Neural crest cell (in vitro differentiated cells): ENCODE measurements around the gene AKT3. TPM values are rescaled to one million over a fixed set of nuclear protein-coding genes. Genes with fewer than 3 reads are reported as not detected.
A peak's percentile ranks its signal among the peaks of the same experiment; 100 is the strongest.

Experiments
- DNase-seq: peaks from one replicate; pipeline ENCODE4 v3.0.0; 2021; ENCODE audit warnings: low read depth, mixed read lengths, low spot score
- H3K27ac Mint-ChIP-seq: one replicate; pipeline ENCODE4 v1.8.0; 2021; ENCODE audit warnings: mild to moderate bottlenecking, mixed read lengths; ENCODE audit not compliant: unreplicated experiment
- H3K27me3 Mint-ChIP-seq: 2 replicates; pipeline ENCODE4 v1.8.0; 2021; ENCODE audit warnings: low read depth, mild to moderate bottlenecking, mixed read lengths
- H3K36me3 Mint-ChIP-seq: 2 replicates; pipeline ENCODE4 v1.8.0; 2021; ENCODE audit warnings: low read depth, mild to moderate bottlenecking, mixed read lengths
- H3K4me1 Mint-ChIP-seq: 2 replicates; pipeline ENCODE4 v1.8.0; 2021; ENCODE audit warnings: mixed read lengths
- H3K4me3 Mint-ChIP-seq: one replicate; pipeline ENCODE4 v1.8.0; 2021; ENCODE audit warnings: mild to moderate bottlenecking, mixed read lengths
- H3K9me3 Mint-ChIP-seq: 2 replicates; pipeline ENCODE4 v1.8.0; 2021; ENCODE audit warnings: mixed read lengths
- total RNA-seq: library from RNA; stranded (reverse); gene quantifications from 2 replicates; pipeline ENCODE4 v1.2.1, GENCODE V29; 2021
- TF ChIP-seq, protein P1 (sequence below): fragments of 200-600 bp; sonication (generic); conservative IDR thresholded peaks from 2 replicates; pipeline ENCODE4 v1.5.0; 2021; ENCODE audit warnings: antibody characterized with exemption, mild to moderate bottlenecking

The AKT3 gene
- total RNA-seq, 1 donor from 2014 or later = 38.2 TPM

DNA sequence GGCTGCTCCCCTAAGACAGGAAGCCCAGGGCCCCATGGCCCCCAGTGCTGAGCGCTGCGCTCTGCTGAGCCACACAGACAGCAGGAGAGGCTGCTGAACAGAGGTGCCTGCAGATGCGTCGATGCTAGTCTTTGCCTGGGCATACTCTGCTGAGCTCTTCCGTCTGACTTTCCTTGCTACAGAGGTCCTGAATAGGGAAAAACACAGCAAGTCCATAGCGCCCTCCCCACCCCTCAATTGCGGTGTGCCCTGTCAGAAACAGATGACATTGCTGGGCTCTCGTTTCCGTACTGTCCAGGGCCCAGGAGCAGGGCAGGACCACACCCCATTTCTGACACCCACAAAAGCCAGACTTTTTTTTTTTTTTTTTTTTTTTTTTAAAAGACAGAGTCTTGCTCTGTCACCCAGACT lies 341.7 kb downstream of the AKT3 start:
- Mint-ChIP-seq H3K36me3 (peaks cover 15% of the 10 kb centered on the region), H3K4me1 (peaks cover 39% of the 10 kb centered on the region), H3K27me3 (no peaks in the 10 kb centered on the region), H3K4me3 (no peak overlapping the region), H3K27ac (peak overlapping the region; percentile 23), H3K9me3 (peaks cover 2% of the 10 kb centered on the region)
- TF ChIP-seq, protein P1, sequence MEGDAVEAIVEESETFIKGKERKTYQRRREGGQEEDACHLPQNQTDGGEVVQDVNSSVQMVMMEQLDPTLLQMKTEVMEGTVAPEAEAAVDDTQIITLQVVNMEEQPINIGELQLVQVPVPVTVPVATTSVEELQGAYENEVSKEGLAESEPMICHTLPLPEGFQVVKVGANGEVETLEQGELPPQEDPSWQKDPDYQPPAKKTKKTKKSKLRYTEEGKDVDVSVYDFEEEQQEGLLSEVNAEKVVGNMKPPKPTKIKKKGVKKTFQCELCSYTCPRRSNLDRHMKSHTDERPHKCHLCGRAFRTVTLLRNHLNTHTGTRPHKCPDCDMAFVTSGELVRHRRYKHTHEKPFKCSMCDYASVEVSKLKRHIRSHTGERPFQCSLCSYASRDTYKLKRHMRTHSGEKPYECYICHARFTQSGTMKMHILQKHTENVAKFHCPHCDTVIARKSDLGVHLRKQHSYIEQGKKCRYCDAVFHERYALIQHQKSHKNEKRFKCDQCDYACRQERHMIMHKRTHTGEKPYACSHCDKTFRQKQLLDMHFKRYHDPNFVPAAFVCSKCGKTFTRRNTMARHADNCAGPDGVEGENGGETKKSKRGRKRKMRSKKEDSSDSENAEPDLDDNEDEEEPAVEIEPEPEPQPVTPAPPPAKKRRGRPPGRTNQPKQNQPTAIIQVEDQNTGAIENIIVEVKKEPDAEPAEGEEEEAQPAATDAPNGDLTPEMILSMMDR = no peak
- no peak for DNase-seq

GRCh38 chr1:243507672-243508302 lies 342.3 kb downstream of the AKT3 start:
- no peak overlapping the region for H3K4me3 Mint-ChIP-seq
- DNase-seq = no peak
- peaks cover 2% of the 10 kb centered on the region for H3K9me3 Mint-ChIP-seq
- no peaks in the 10 kb centered on the region for H3K27me3 Mint-ChIP-seq
- H3K4me1 Mint-ChIP-seq = peaks cover 43% of the 10 kb centered on the region
- TF ChIP-seq, protein P1 = no peak
- H3K27ac Mint-ChIP-seq = no peak overlapping the region
- peaks cover 15% of the 10 kb centered on the region for H3K36me3 Mint-ChIP-seq

DNA sequence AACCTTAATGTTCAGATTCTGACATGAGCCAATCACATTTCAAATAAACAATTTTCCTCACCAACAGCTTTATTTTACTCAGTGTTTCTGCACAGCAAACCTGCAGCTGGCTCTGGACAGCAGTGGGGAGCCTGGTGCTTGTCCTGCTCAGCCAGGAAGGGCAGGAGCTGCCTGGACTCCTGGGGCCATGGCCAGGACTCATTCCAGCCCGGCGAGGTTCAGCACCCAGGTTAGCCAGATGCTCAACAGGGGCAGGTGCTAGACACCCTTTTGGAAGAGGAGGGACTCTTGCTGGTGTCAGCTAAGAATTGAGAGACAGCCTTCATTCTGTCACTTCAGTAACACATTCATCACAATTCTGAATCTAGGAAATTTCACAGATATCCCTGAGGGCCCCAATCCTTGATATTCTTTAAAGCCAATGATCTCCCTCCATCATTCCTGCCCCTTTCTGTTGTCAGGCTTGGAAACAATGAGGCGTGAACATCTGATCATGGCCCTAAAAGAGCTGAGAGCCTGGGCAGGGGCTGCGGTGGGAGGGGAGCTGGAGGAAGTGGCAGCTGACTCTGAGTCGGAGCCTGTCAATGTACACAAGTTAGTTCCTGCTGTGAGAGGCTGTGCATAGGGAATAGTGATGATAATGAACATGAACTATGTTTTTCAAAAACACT lies 342.9 kb downstream of the AKT3 start:
- no peaks in the 10 kb centered on the region for H3K27me3 Mint-ChIP-seq
- TF ChIP-seq, protein P1 = no peak
- H3K9me3 Mint-ChIP-seq = peaks cover 2% of the 10 kb centered on the region
- peak overlapping the region; percentile 93 for H3K27ac Mint-ChIP-seq
- peaks cover 43% of the 10 kb centered on the region for H3K4me1 Mint-ChIP-seq
- H3K4me3 Mint-ChIP-seq = no peak overlapping the region
- peaks cover 18% of the 10 kb centered on the region for H3K36me3 Mint-ChIP-seq
- no peak for DNase-seq

DNA sequence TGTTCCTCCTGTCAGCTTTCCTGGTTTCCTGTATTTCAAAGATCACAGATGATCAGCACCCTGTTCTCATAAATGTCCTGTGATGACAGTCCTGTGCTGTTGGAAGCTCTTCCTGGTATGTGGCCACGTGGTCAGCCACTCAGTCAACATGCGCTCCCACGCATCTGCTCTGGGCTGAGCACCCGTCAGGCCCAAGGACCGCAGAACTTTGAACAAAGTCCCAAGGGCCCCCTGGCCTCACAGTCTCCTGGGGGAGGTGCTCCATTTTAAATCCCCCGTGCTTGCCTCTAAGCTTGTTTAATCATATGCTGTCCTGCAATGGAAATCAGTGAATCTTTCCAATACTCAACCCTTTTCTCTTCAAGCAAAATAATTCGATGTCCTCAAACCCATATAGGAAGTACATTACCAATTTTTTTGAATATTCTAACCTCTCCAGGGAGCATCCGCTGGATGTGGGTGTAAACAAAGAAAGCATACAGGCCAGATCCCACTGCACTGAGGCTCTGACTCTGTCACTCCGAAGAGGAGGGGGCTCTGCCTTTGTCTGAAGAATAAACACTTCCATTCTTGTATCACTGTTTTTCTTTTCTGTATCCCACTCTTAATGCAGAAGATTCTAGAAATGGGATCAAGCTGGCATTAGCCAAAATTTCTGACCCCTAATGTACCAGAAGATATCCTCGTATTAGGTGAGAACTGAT lies 343.9 kb downstream of the AKT3 start:
- H3K4me3 Mint-ChIP-seq = peak overlapping the region; percentile 54
- H3K27ac Mint-ChIP-seq = peak overlapping the region; percentile 93
- TF ChIP-seq, protein P1 = no peak
- H3K4me1 Mint-ChIP-seq = peaks cover 43% of the 10 kb centered on the region
- H3K9me3 Mint-ChIP-seq = peaks cover 2% of the 10 kb centered on the region
- H3K36me3 Mint-ChIP-seq = peaks cover 15% of the 10 kb centered on the region
- no peak for DNase-seq
- no peaks in the 10 kb centered on the region for H3K27me3 Mint-ChIP-seq

- Mint-ChIP-seq H3K27me3 (no peaks in the 10 kb centered on the region), H3K27ac (no peak overlapping the region), H3K4me3 (no peak overlapping the region), H3K9me3 (no peaks in the 10 kb centered on the region), H3K36me3 (peaks cover 14% of the 10 kb centered on the region), H3K4me1 (peaks cover 40% of the 10 kb centered on the region)
- DNase-seq = no peak
- TF ChIP-seq, protein P1 = no peak
Observed at GRCh38 chr1:243503155-243503554, 346.9 kb downstream of the AKT3 start.
